Thyroid gland (tissue), 4 donors: ENCODE measurements around the gene ANAPC16.
"Not testable (repeated sequence)": the region's sequence is repeated elsewhere in the genome, so short reads cannot be mapped to it uniquely, and the experiment has no call there.

Experiments
- POLR2A ChIP-seq, 2 donors: fragments of 450-650 bp; IDR thresholded peaks; one replicate each; pipeline ENCODE4 v1.6.1; 2017; ENCODE audit warnings: antibody characterized with exemption in 2 of 2, mild to moderate bottlenecking in 2 of 2, moderate library complexity in 1 of 2
- TF ChIP-seq, protein P1 (sequence below), 6 experiments: fragments of 200-600 bp in 3 of 6; fragments of 450-650 bp in 3 of 6; sonication (generic) in 3 of 6; IDR thresholded peaks; one replicate each; pipeline ENCODE4 v1.5.1; 2016 to 2019; ENCODE audit warnings: antibody characterized with exemption in 6 of 6, mild to moderate bottlenecking in 2 of 6, inconsistent platforms in 1 of 6, moderate library complexity in 1 of 6

DNA sequence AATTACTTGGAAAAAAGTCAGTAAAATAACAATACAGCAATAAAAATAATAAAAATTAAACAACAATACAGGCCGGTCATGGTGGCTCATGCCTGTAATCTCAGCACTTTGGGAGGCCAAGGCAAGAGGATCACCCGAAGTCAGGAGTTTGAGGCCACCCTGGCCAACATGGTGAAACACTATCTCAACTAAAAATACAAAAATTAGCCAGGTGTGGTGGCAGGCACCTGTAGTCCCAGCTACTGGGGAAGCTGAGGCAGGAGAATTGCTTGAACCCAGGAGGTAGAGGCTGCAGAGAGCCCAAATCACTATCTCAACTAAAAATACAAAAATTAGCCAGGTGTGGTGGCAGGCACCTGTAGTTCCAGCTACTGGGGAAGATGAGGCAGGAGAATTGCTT, 4.0 kb upstream of the ANAPC16 start:
- TF ChIP-seq, protein P1, sequence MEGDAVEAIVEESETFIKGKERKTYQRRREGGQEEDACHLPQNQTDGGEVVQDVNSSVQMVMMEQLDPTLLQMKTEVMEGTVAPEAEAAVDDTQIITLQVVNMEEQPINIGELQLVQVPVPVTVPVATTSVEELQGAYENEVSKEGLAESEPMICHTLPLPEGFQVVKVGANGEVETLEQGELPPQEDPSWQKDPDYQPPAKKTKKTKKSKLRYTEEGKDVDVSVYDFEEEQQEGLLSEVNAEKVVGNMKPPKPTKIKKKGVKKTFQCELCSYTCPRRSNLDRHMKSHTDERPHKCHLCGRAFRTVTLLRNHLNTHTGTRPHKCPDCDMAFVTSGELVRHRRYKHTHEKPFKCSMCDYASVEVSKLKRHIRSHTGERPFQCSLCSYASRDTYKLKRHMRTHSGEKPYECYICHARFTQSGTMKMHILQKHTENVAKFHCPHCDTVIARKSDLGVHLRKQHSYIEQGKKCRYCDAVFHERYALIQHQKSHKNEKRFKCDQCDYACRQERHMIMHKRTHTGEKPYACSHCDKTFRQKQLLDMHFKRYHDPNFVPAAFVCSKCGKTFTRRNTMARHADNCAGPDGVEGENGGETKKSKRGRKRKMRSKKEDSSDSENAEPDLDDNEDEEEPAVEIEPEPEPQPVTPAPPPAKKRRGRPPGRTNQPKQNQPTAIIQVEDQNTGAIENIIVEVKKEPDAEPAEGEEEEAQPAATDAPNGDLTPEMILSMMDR (IDR thresholded peaks at IDR 0.05), result not testable (repeated sequence)
- not testable (repeated sequence) for TF ChIP-seq POLR2A (IDR thresholded peaks at IDR 0.05)
